ENCODE measurements around the gene LEKR1. TPM values are rescaled to one million over a fixed set of nuclear protein-coding genes. Genes with fewer than 3 reads are reported as not detected.
"Not testable (repeated sequence)": the region's sequence is repeated elsewhere in the genome, so short reads cannot be mapped to it uniquely, and the experiment has no call there.

The LEKR1 gene
- total RNA-seq, 1 donor from 2014 or later, result 2.3 TPM

DNA sequence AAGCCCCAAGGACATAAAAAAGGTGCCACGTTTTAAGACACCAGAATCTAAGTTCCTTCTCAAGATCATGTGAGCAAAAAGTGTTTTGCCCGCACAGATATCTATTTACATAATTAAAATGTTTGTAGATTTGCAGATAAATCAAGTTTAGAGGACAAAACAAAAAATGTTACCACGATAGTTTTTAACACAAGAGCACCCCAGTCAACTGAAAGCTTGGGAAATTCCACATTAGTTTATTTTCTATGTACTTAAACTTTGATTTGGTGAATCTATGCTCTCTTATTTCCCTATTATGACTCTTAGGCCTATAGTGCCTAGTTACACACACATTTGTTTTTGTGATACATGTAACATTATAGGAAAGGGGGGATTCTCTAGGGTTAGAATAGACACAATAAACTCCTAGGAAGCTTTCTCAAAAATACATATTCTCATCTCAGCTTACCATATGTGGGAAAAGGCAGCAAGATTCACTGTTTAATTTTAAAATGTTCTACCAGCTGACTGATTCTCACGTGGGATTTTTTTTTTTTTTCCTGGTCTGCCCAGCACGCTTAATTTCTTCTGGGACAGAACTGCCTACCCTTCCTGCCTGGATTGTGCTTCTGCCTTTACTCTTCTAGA, 8.4 kb upstream of the LEKR1 start:
- Histone ChIP-seq H3K27me3 (ENCODE audit: control insufficient read depth, insufficient read depth, low read length) (no peaks in the 10 kb centered on the region), H3K36me3 (ENCODE audit: control insufficient read depth, insufficient read depth, low read length) (no peaks in the 10 kb centered on the region), H3K4me3 (ENCODE audit: low read depth, low read length) (no peak overlapping the region)
- no peak for TF ChIP-seq CTCF (IDR thresholded peaks at IDR 0.05; ENCODE audit: insufficient read depth, low read length, poor library complexity, severe bottlenecking)
- no peak for DNase-seq (ENCODE audit: low read depth)

- DNase-seq (ENCODE audit: low read depth), result no peak
- TF ChIP-seq CTCF (IDR thresholded peaks at IDR 0.05; ENCODE audit: insufficient read depth, low read length, poor library complexity, severe bottlenecking), result no peak
- no peaks in the 10 kb centered on the region for H3K36me3 ChIP-seq (ENCODE audit: control insufficient read depth, insufficient read depth, low read length)
- no peaks in the 10 kb centered on the region for H3K27me3 ChIP-seq (ENCODE audit: control insufficient read depth, insufficient read depth, low read length)
- no peak overlapping the region for H3K4me3 ChIP-seq (ENCODE audit: low read depth, low read length)
These were observed 7.9 kb upstream of the LEKR1 start for GRCh38 chr3:156818273-156818651.

DNA sequence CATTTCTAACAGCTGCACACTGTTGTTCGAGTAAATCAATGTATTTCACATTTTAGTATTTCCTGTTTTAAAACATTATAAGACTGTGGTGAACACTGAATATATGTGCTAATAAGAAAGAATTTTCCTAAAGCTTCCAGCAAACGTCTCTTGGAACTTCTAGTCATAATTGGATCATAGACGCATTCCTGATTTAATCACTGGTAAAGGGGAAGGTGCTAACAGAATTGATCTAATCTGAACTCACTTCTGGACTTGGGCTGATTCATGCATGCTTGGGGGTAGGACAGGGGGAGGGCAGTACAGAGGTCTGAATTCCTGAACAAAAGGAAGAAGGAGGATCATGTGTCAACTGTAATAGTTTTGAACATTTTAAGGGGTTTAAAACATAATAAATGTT, 7.3 kb upstream of the LEKR1 start:
- TF ChIP-seq CTCF (IDR thresholded peaks at IDR 0.05; ENCODE audit: insufficient read depth, low read length, poor library complexity, severe bottlenecking), result no peak
- no peak for DNase-seq (ENCODE audit: low read depth)
- Histone ChIP-seq H3K36me3 (ENCODE audit: control insufficient read depth, insufficient read depth, low read length) (no peaks in the 10 kb centered on the region), H3K4me3 (ENCODE audit: low read depth, low read length) (no peak overlapping the region), H3K27me3 (ENCODE audit: control insufficient read depth, insufficient read depth, low read length) (no peaks in the 10 kb centered on the region)

GRCh38 chr3:156819842-156820691, 6.1 kb upstream of the LEKR1 start:
- no peaks in the 10 kb centered on the region for H3K27me3 ChIP-seq (ENCODE audit: control insufficient read depth, insufficient read depth, low read length)
- H3K36me3 ChIP-seq (ENCODE audit: control insufficient read depth, insufficient read depth, low read length), result no peaks in the 10 kb centered on the region
- no peak overlapping the region for H3K4me3 ChIP-seq (ENCODE audit: low read depth, low read length)
- TF ChIP-seq CTCF (IDR thresholded peaks at IDR 0.05; ENCODE audit: insufficient read depth, low read length, poor library complexity, severe bottlenecking), result no peak
- DNase-seq (ENCODE audit: low read depth), result no peak

DNA sequence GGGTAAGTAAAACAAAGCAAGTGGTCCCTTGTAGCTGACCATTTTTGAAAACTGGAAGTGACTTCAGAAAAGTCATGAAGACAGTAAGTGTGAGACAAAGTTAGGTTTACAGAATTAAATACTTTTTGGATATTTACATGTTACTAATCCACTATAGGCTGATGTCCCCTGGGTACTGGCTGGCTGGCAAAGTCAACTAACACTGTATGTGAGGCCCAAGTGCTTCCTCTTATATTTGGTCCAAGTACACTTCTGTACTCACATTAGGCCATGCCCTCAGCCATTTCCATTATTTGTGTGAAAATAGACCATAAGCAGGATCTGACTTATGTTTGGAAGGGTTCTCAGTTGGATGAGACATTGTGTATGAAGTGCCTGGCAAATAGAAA, 5.5 kb upstream of the LEKR1 start:
- no peak overlapping the region for H3K4me3 ChIP-seq (ENCODE audit: low read depth, low read length)
- TF ChIP-seq CTCF (IDR thresholded peaks at IDR 0.05; ENCODE audit: insufficient read depth, low read length, poor library complexity, severe bottlenecking), result no peak
- no peaks in the 10 kb centered on the region for H3K36me3 ChIP-seq (ENCODE audit: control insufficient read depth, insufficient read depth, low read length)
- H3K27me3 ChIP-seq (ENCODE audit: control insufficient read depth, insufficient read depth, low read length), result no peaks in the 10 kb centered on the region
- DNase-seq (ENCODE audit: low read depth), result no peak

GRCh38 chr3:156822626-156823260, 3.4 kb upstream of the LEKR1 start:
- DNase-seq (ENCODE audit: low read depth); H3K27me3 ChIP-seq (ENCODE audit: control insufficient read depth, insufficient read depth, low read length); H3K4me3 ChIP-seq (ENCODE audit: low read depth, low read length); H3K36me3 ChIP-seq (ENCODE audit: control insufficient read depth, insufficient read depth, low read length): not testable (repeated sequence)
